ENCODE data around the gene GTF2IRD1. TPM values are rescaled to one million over a fixed set of nuclear protein-coding genes. Genes with fewer than 3 reads are reported as not detected.

Gene GTF2IRD1
- total and polyA plus RNA-seq, 2 of the 13 experiments (the other 11 are each of a cell fraction or from before 2014, with no cell fraction given) = 16.5 to 26.7 TPM

DNA sequence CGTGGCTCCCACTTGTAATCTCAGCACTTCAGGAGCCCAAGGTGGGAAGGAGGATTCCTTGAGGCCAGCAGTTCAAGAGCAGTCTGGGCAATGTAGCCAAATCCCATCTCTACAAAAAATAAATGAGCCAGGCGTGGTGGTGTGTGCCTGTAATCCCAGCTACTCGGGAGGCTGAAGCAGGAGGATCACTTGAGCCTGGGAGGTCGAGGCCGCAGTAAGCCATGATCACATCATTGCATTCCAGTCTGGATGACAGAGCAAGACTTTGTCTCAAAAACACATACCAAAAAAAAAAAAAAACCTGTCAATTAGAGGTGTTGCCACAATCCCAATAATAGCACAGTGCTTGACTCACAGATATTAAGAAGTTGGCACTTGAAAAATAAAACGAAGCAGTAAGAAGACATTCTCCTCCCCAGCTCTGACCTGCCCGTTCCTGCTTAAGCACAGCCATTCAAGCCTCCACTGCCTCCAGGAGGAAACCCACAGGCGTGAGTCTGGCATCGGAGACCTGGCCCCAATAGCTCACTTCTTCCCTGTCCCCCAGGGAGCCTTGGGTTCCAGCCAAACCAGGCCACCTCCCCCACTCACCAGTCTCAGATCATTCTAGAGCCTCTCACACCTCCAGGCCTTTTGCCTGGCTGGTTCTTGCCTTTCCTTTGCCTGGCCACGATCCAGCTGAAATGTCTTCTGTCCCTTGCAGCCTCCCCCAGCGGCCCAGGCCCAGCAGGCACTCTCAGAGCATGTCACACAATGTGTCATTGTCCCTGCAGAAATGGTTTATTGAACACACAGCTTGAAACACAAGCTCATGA lies 158.5 kb downstream of the GTF2IRD1 start (continued):
- TF ChIP-seq SNRNP70 (IDR thresholded peaks at IDR 0.05; ENCODE audit: low read depth, low read length) (no peak), RFXANK (CRISPR knock-in tag; IDR thresholded peaks at IDR 0.05) (no peak), ZBTB14 (CRISPR knock-in tag; IDR thresholded peaks at IDR 0.05) (no peak), SMARCE1 (IDR thresholded peaks at IDR 0.05; ENCODE audit: borderline replicate concordance) (no peak), ZFP1 (CRISPR knock-in tag; IDR thresholded peaks at IDR 0.05) (no peak), ZNF879 (CRISPR knock-in tag; IDR thresholded peaks at IDR 0.05) (no peak), GATAD2A (CRISPR knock-in tag; IDR thresholded peaks at IDR 0.05) (peak; percentile 51), POLR2AphosphoS2 (IDR thresholded peaks at IDR 0.05; ENCODE audit: low read depth, low read length) (no peak), KAT7 (CRISPR knock-in tag; IDR thresholded peaks at IDR 0.05; ENCODE audit: borderline replicate concordance) (no peak), ZSCAN20 (CRISPR knock-in tag; IDR thresholded peaks at IDR 0.05; ENCODE audit: borderline replicate concordance) (no peak), ZNF44 (CRISPR knock-in tag; IDR thresholded peaks at IDR 0.05) (no peak), ARID2 (CRISPR knock-in tag; IDR thresholded peaks at IDR 0.05; ENCODE audit: borderline replicate concordance) (no peak), ZNF556 (CRISPR knock-in tag; IDR thresholded peaks at IDR 0.05; ENCODE audit: borderline replicate concordance) (no peak; the same call in 1 of the 2 replicates), ZNF230 (CRISPR knock-in tag; IDR thresholded peaks at IDR 0.05) (no peak), SAP130 (CRISPR knock-in tag; IDR thresholded peaks at IDR 0.05; ENCODE audit: low read depth) (peak; percentile 36; the same call in 1 of the 2 replicates), IKZF4 (CRISPR knock-in tag; IDR thresholded peaks at IDR 0.05; ENCODE audit: borderline replicate concordance, low read depth, not compliant biosample characterization) (no peak), TCF7 (IDR thresholded peaks at IDR 0.05; ENCODE audit: low read depth) (no peak), NR2F6 (IDR thresholded peaks at IDR 0.05) (no peak), NR2F6 (CRISPR knock-in tag; IDR thresholded peaks at IDR 0.05) (peak; percentile 16; the same call in 1 of the 2 replicates), SOX13 (IDR thresholded peaks at IDR 0.05) (no peak), SOX13 (CRISPR knock-in tag; conservative IDR thresholded peaks at IDR 0.05 in 1 of 2, IDR thresholded peaks at IDR 0.05 in 1 of 2) (peak in 1 of 2 experiments; percentile 54; a peak in 2 of 4 replicates), CENPX (CRISPR knock-in tag; IDR thresholded peaks at IDR 0.05) (no peak), PHB2 (IDR thresholded peaks at IDR 0.05; ENCODE audit: partially characterized antibody) (no peak), ZNF7 (CRISPR knock-in tag; IDR thresholded peaks at IDR 0.05) (no peak), TOPORS (CRISPR knock-in tag; IDR thresholded peaks at IDR 0.05) (no peak), ZNF383 (CRISPR knock-in tag; IDR thresholded peaks at IDR 0.05; ENCODE audit: borderline replicate concordance) (no peak)
- TF ChIP-seq, protein P1, sequence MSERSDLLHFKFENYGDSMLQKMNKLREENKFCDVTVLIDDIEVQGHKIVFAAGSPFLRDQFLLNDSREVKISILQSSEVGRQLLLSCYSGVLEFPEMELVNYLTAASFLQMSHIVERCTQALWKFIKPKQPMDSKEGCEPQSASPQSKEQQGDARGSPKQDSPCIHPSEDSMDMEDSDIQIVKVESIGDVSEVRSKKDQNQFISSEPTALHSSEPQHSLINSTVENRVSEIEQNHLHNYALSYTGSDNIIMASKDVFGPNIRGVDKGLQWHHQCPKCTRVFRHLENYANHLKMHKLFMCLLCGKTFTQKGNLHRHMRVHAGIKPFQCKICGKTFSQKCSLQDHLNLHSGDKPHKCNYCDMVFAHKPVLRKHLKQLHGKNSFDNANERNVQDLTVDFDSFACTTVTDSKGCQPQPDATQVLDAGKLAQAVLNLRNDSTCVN (CRISPR knock-in tag; IDR thresholded peaks at IDR 0.05; ENCODE audit: borderline replicate concordance) = no peak
- TF ChIP-seq, protein P2, sequence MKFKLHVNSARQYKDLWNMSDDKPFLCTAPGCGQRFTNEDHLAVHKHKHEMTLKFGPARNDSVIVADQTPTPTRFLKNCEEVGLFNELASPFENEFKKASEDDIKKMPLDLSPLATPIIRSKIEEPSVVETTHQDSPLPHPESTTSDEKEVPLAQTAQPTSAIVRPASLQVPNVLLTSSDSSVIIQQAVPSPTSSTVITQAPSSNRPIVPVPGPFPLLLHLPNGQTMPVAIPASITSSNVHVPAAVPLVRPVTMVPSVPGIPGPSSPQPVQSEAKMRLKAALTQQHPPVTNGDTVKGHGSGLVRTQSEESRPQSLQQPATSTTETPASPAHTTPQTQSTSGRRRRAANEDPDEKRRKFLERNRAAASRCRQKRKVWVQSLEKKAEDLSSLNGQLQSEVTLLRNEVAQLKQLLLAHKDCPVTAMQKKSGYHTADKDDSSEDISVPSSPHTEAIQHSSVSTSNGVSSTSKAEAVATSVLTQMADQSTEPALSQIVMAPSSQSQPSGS (CRISPR knock-in tag; IDR thresholded peaks at IDR 0.05) = 0 out of 2 replicates have a peak, but pooled peaks have one; percentile 18
- TF ChIP-seq, protein P3, sequence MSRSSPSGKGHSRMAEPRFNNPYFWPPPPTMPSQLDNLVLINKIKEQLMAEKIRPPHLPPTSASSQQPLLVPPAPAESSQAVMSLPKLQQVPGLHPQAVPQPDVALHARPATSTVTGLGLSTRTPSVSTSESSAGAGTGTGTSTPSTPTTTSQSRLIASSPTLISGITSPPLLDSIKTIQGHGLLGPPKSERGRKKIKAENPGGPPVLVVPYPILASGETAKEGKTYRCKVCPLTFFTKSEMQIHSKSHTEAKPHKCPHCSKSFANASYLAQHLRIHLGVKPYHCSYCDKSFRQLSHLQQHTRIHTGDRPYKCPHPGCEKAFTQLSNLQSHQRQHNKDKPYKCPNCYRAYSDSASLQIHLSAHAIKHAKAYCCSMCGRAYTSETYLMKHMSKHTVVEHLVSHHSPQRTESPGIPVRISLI (CRISPR knock-in tag; IDR thresholded peaks at IDR 0.05; ENCODE audit: borderline replicate concordance) = 0 out of 2 replicates have a peak, but pooled peaks have one; percentile 31
